Liver (tissue), 9 donors: Measurements from ENCODE around the gene LRMDA. TPM values are rescaled to one million over a fixed set of nuclear protein-coding genes. Genes with fewer than 3 reads are reported as not detected.

Experiments used
- DNase-seq: peaks from one replicate; pipeline ENCODE4 v3.0.0-alpha.2; 2017; ENCODE audit warnings: low spot score
- H3K27ac ChIP-seq, 2 donors: one replicate each; pipeline ENCODE4 v1.7.0; 2013; ENCODE audit warnings: inconsistent platforms in 2 of 2, low read length in 2 of 2, control low read depth in 1 of 2, low read depth in 1 of 2, mild to moderate bottlenecking in 1 of 2
- H3K27me3 ChIP-seq, 4 donors: one replicate each; pipeline versions ENCODE4 v1.6.1 to v1.7.0; 2013; ENCODE audit warnings: low read length in 3 of 4, inconsistent platforms in 1 of 4, mild to moderate bottlenecking in 1 of 4, moderate library complexity in 1 of 4; ENCODE audit not compliant: control insufficient read depth in 4 of 4, insufficient read depth in 4 of 4
- H3K36me3 ChIP-seq, 4 donors: one replicate each; pipeline versions ENCODE4 v1.6.1 to v1.7.0; 2013; ENCODE audit warnings: low read length in 3 of 4, mild to moderate bottlenecking in 3 of 4, low read depth in 1 of 4, moderate library complexity in 1 of 4; ENCODE audit not compliant: control insufficient read depth in 4 of 4, insufficient read depth in 3 of 4
- H3K4me1 ChIP-seq, 4 donors: one replicate each; pipeline versions ENCODE4 v1.6.1 to v1.7.0; 2013; ENCODE audit warnings: low read length in 3 of 4, mild to moderate bottlenecking in 3 of 4, moderate library complexity in 1 of 4; ENCODE audit not compliant: control insufficient read depth in 4 of 4, insufficient read depth in 4 of 4
- H3K4me3 ChIP-seq, 3 donors: one replicate each; pipeline versions ENCODE4 v1.6.1 to v1.7.0; 2013; ENCODE audit warnings: low read length in 3 of 3, control low read depth in 1 of 3, low read depth in 1 of 3, mild to moderate bottlenecking in 1 of 3
- H3K9ac ChIP-seq, 2 donors: one replicate each; pipeline ENCODE4 v1.7.0; 2013; ENCODE audit warnings: low read length in 2 of 2, mild to moderate bottlenecking in 2 of 2, moderate library complexity in 2 of 2, control low read depth in 1 of 2, low read depth in 1 of 2
- H3K9me3 ChIP-seq, 4 donors: one replicate each; pipeline versions ENCODE4 v1.6.1 to v1.7.0; 2013; ENCODE audit warnings: low read length in 3 of 4; ENCODE audit not compliant: control insufficient read depth in 4 of 4
- FOXA2 ChIP-seq: IDR thresholded peaks from 2 replicates; pipeline ENCODE4 v1.6.1; 2016; ENCODE audit warnings: antibody characterized with exemption
- GABPA ChIP-seq, 2 donors: IDR thresholded peaks in 1 of 2; conservative IDR thresholded peaks in 1 of 2; 2 replicates each; pipeline ENCODE4 v1.6.1; 2016; ENCODE audit warnings: antibody characterized with exemption in 2 of 2, mild to moderate bottlenecking in 1 of 2, moderate library complexity in 1 of 2
- HNF4A ChIP-seq, 2 donors: conservative IDR thresholded peaks; 2 replicates each; pipeline ENCODE4 v1.6.1; 2016; ENCODE audit warnings: antibody characterized with exemption in 2 of 2, mild to moderate bottlenecking in 2 of 2
- HNF4G ChIP-seq: IDR thresholded peaks from 2 replicates; pipeline ENCODE4 v1.6.1; 2016; ENCODE audit warnings: antibody characterized with exemption
- JUND ChIP-seq, 2 donors: IDR thresholded peaks; 2 replicates each; pipeline ENCODE4 v1.6.1; 2016; ENCODE audit warnings: antibody characterized with exemption in 2 of 2
- RAD21 ChIP-seq, 2 donors: IDR thresholded peaks; 2 replicates each; pipeline ENCODE4 v1.6.1; 2016; ENCODE audit warnings: antibody characterized with exemption in 2 of 2, mild to moderate bottlenecking in 2 of 2
- RXRA ChIP-seq, 2 donors: IDR thresholded peaks; 2 replicates each; pipeline ENCODE4 v1.6.1; 2017 to 2018; ENCODE audit warnings: antibody characterized with exemption in 2 of 2, mild to moderate bottlenecking in 1 of 2
- SP1 ChIP-seq: IDR thresholded peaks from 2 replicates; pipeline ENCODE4 v1.6.1; 2018; ENCODE audit warnings: antibody characterized with exemption, mild to moderate bottlenecking
- TAF1 ChIP-seq: conservative IDR thresholded peaks from 2 replicates; pipeline ENCODE4 v1.6.1; 2016; ENCODE audit warnings: antibody characterized with exemption, mild to moderate bottlenecking
- YY1 ChIP-seq: IDR thresholded peaks from 2 replicates; pipeline ENCODE4 v1.6.1; 2016; ENCODE audit warnings: antibody characterized with exemption, mild to moderate bottlenecking
- WGBS: extraction: QIAGEN DNeasy Blood & Tissue Kit; methylation state at CpG from one replicate; pipeline ENCODE4 v1.1.7; 2013; 5-methylcytosine and 5-hydroxymethylcytosine counted together
- polyA plus RNA-seq, 2 donors: library from polyadenylated mRNA; stranded (reverse) in 1 of 2; unstranded in 1 of 2; fragments of 200-250 nt in 1 of 2; fragments of >200 nt in 1 of 2; fragmentation: Nextera tagmentation in 1 of 2; extraction: Ambion mirVana in 1 of 2; gene quantifications; one replicate each; pipeline versions ENCODE4 v1.2.1 to v1.2.3, GENCODE V29; 2013 to 2015
- total RNA-seq, 2 donors: library from RNA; depleted of rRNA; stranded (reverse); fragments of >200 nt; gene quantifications; one replicate each; pipeline ENCODE4 v1.2.3, GENCODE V29; 2014
- TF ChIP-seq, protein P1 (sequence below): fragments of 150-350 bp; IDR thresholded peaks from 2 replicates; pipeline ENCODE4 v1.5.1; 2017; ENCODE audit warnings: improper control_type of control experiment, low read depth, low read length; ENCODE audit not compliant: missing input control
- TF ChIP-seq, protein P2 (sequence below): IDR thresholded peaks from 2 replicates; pipeline ENCODE4 v1.6.1; 2016; ENCODE audit warnings: antibody characterized with exemption
- TF ChIP-seq, protein P3 (sequence below): IDR thresholded peaks from 2 replicates; pipeline ENCODE4 v1.6.1; 2016; ENCODE audit warnings: antibody characterized with exemption
- TF ChIP-seq, protein P4 (sequence below): IDR thresholded peaks from 2 replicates; pipeline ENCODE4 v1.6.1; 2016; ENCODE audit warnings: antibody characterized with exemption
- donor health status: healthy.
- donor health status: healthy.
- donor health status: healthy.
- donor health status: healthy.
- donor health status: healthy.

Gene LRMDA
- total and polyA plus RNA-seq, 4 donors = 7.9 to 15.8 (median 11.3) TPM

DNA sequence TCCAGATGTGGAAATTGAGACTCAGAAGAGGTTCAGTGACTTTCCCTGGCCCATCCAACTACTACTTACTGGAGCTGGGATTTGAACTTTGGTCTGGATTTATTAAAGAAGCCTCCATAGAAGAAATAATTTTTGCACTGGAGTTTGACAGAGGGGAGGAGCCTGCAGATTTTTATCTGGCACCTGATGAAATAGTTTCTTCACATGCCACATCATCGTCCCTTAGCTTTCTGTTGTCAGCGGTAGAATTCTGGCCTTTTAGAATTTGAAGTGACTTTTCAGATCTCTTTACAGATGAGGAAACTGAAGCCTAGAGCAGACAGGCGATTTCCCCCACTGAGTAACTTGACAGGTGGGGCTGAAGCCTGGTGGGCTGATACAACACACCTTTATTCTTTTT is 233.5 kb downstream of the LRMDA start:
- 54% methylated on average over 3 of the region's 3 CpGs for WGBS
- no peaks in the 10 kb centered on the region for H3K27me3 ChIP-seq
- H3K4me1 ChIP-seq = peaks cover 7 to 29% (median 13%) of the 10 kb centered on the region in 4 donors
- H3K9ac ChIP-seq = no peak overlapping the region
- TF ChIP-seq RAD21 (IDR thresholded peaks at IDR 0.05) (peak in 1 of 2 donors; percentile 23), YY1 (no peak), HNF4A (conservative IDR thresholded peaks at IDR 0.05) (peak in 1 of 2 donors; percentile 23)
- no peaks in the 10 kb centered on the region for H3K36me3 ChIP-seq
- H3K9me3 ChIP-seq = no peaks in the 10 kb centered on the region
- no peak overlapping the region for H3K4me3 ChIP-seq
- H3K27ac ChIP-seq = peak overlapping the region; percentile 69 to 78
- no peak for DNase-seq

DNA sequence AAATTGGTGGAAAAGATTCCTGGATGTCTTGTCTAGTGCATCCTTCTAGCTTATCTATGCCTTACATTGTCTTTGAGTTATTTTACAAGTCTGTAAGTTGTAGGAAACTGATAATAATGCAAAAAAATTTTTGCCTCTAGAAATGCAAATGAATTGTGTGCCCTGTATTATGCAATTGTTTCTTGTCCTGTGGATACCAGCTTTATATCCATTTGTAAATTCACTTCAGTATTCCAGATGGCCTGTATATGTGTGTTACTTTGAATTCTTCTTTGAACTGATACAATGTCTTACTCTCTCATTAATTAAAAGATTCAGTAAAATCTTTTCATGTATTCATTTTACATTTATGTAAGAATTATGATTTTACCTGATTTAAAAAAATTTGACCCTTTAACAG is 234.3 kb downstream of the LRMDA start:
- Histone ChIP-seq H3K9me3 (no peaks in the 10 kb centered on the region), H3K9ac (no peak overlapping the region), H3K36me3 (no peaks in the 10 kb centered on the region), H3K27me3 (no peaks in the 10 kb centered on the region), H3K4me3 (no peak overlapping the region), H3K27ac (no peak overlapping the region), H3K4me1 (peaks cover 7 to 29% (median 13%) of the 10 kb centered on the region in 4 donors)
- TF ChIP-seq HNF4G = no peak
- no peak for DNase-seq

DNA sequence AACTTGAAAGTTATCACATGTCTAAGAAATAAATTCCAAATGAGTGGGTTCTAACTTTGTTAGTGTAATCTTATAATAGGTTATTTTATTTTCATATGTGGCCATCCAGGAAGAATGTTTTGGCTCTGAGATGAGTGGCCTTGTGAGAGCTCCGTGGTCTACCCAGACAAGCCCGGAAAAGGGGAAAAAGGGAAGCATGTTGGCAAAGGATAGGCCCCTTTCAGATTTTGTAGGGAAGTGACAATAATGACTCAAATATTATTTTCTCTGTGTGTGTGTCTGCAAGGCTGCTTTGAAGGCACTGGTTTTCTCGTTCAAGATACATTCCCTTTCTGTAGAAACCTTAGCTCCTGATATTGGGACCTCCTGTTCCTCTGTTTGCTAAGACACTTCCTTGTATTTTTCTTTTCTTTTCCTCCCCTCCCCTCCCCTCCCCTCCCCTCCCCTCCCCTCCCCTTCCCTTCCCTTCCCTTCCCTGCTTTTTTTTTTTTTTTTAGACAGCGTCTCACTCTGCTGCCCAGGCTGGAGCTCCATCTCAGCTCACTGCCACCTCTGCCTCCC is 240.8 kb downstream of the LRMDA start:
- DNase-seq = no peak
- Histone ChIP-seq H3K4me3 (no peak overlapping the region), H3K9ac (no peak overlapping the region), H3K9me3 (no peaks in the 10 kb centered on the region), H3K27ac (no peak overlapping the region), H3K4me1 (no peaks in the 10 kb centered on the region), H3K36me3 (no peaks in the 10 kb centered on the region), H3K27me3 (no peaks in the 10 kb centered on the region)
- WGBS = 79% methylated on average over 4 of the region's 4 CpGs
- TF ChIP-seq RAD21 (IDR thresholded peaks at IDR 0.05) (no peak), HNF4A (conservative IDR thresholded peaks at IDR 0.05) (no peak), SP1 (no peak), RXRA (IDR thresholded peaks at IDR 0.05) (no peak), GABPA (IDR thresholded peaks at IDR 0.05 in 1 of 2, conservative IDR thresholded peaks at IDR 0.05 in 1 of 2) (no peak), HNF4G (no peak)
- TF ChIP-seq, protein P1, sequence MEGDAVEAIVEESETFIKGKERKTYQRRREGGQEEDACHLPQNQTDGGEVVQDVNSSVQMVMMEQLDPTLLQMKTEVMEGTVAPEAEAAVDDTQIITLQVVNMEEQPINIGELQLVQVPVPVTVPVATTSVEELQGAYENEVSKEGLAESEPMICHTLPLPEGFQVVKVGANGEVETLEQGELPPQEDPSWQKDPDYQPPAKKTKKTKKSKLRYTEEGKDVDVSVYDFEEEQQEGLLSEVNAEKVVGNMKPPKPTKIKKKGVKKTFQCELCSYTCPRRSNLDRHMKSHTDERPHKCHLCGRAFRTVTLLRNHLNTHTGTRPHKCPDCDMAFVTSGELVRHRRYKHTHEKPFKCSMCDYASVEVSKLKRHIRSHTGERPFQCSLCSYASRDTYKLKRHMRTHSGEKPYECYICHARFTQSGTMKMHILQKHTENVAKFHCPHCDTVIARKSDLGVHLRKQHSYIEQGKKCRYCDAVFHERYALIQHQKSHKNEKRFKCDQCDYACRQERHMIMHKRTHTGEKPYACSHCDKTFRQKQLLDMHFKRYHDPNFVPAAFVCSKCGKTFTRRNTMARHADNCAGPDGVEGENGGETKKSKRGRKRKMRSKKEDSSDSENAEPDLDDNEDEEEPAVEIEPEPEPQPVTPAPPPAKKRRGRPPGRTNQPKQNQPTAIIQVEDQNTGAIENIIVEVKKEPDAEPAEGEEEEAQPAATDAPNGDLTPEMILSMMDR = no peak
- TF ChIP-seq, protein P2, sequence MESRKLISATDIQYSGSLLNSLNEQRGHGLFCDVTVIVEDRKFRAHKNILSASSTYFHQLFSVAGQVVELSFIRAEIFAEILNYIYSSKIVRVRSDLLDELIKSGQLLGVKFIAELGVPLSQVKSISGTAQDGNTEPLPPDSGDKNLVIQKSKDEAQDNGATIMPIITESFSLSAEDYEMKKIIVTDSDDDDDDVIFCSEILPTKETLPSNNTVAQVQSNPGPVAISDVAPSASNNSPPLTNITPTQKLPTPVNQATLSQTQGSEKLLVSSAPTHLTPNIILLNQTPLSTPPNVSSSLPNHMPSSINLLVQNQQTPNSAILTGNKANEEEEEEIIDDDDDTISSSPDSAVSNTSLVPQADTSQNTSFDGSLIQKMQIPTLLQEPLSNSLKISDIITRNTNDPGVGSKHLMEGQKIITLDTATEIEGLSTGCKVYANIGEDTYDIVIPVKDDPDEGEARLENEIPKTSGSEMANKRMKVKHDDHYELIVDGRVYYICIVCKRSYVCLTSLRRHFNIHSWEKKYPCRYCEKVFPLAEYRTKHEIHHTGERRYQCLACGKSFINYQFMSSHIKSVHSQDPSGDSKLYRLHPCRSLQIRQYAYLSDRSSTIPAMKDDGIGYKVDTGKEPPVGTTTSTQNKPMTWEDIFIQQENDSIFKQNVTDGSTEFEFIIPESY = no peak

DNA sequence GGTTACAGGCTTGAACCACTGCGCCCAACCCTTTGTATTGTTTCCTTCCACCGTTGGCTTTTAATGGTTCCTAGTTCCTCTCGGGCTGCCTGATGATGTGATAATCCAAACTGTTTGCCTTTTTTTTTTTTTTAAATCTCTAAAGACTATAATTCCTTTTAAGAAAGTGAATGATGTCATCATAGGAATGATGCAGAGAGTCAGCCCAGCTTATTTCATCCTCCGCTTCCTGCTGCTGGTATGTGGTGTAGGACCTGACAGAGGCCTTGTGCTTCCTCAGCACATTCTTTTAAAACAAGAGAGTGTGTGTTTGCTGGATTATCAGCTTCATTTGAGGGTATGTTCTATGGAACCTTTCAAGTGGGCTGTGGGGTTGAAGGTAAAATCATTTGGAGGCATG is 241.4 kb downstream of the LRMDA start:
- no peaks in the 10 kb centered on the region for H3K27me3 ChIP-seq
- DNase-seq = no peak
- H3K4me1 ChIP-seq = no peaks in the 10 kb centered on the region
- no peaks in the 10 kb centered on the region for H3K36me3 ChIP-seq
- H3K9me3 ChIP-seq = no peaks in the 10 kb centered on the region
- H3K9ac ChIP-seq = no peak overlapping the region
- H3K4me3 ChIP-seq = no peak overlapping the region
- H3K27ac ChIP-seq = no peak overlapping the region
- WGBS = 89% methylated on average over 4 of the region's 4 CpGs
- no peak for TF ChIP-seq HNF4G
- TF ChIP-seq FOXA2 = no peak
- TF ChIP-seq, protein P3, sequence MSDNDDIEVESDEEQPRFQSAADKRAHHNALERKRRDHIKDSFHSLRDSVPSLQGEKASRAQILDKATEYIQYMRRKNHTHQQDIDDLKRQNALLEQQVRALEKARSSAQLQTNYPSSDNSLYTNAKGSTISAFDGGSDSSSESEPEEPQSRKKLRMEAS = no peak
- TF ChIP-seq, protein P4, sequence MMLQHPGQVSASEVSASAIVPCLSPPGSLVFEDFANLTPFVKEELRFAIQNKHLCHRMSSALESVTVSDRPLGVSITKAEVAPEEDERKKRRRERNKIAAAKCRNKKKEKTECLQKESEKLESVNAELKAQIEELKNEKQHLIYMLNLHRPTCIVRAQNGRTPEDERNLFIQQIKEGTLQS = no peak
- no peak for TF ChIP-seq RAD21 (IDR thresholded peaks at IDR 0.05)
- TF ChIP-seq YY1 = no peak
- TF ChIP-seq, protein P2 = no peak
- no peak for TF ChIP-seq HNF4A (conservative IDR thresholded peaks at IDR 0.05)
- no peak for TF ChIP-seq SP1
- TF ChIP-seq JUND (IDR thresholded peaks at IDR 0.05) = no peak
- TF ChIP-seq, protein P1 = no peak
- no peak for TF ChIP-seq TAF1
